Kidney epithelial cell (primary cell): ENCODE measurements around the gene GCN1. TPM values are rescaled to one million over a fixed set of nuclear protein-coding genes. Genes with fewer than 3 reads are reported as not detected.
"Not testable (repeated sequence)": the region's sequence is repeated elsewhere in the genome, so short reads cannot be mapped to it uniquely, and the experiment has no call there.

Source experiments
- DNase-seq: peaks from one replicate; pipeline ENCODE4 v3.0.0-alpha.2; 2010; ENCODE audit warnings: low read depth
- H3K27me3 ChIP-seq: 2 replicates; pipeline ENCODE4 v1.6.0; 2011; ENCODE audit warnings: low read length; ENCODE audit not compliant: control insufficient read depth, insufficient read depth
- H3K36me3 ChIP-seq: 2 replicates; pipeline ENCODE4 v1.5.1; 2011; ENCODE audit warnings: low read length; ENCODE audit not compliant: control insufficient read depth, insufficient read depth
- H3K4me3 ChIP-seq: 2 replicates; pipeline ENCODE4 v1.5.1; 2011; ENCODE audit warnings: low read depth, mild to moderate bottlenecking, control low read depth, low read length
- total RNA-seq: library from RNA; depleted of rRNA; stranded (reverse); fragments of >200 nt; gene quantifications from 2 replicates; pipeline ENCODE4 v1.2.3, GENCODE V29; 2015
- TF ChIP-seq, protein P1 (sequence below): IDR thresholded peaks from 2 replicates; pipeline ENCODE4 v1.5.1; 2011; ENCODE audit warnings: mild to moderate bottlenecking, moderate library complexity, low read length, control low read depth, inconsistent platforms; ENCODE audit not compliant: insufficient read depth, poor library complexity, severe bottlenecking

GCN1 gene
- total RNA-seq, 1 donor from 2014 or later, result 78.4 TPM

DNA sequence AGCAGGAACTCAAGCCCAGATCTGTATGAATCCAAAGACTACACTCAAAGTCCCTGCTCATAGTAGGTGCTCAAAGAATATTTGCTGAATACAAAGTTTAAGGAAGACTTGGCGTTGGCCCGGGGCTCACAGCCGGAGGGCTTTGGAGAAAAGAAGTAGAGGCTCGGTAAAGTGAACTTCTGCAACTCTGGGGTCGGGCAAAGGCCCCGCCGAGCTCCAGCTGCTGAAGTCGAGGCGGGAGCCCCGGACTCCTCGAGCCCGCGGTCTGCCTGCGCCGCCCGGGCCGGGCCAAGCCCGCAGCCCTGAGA is 335 bp downstream of the GCN1 start:
- H3K36me3 ChIP-seq, result peaks cover 6% of the 10 kb centered on the region
- DNase-seq, result no peak
- TF ChIP-seq, protein P1, sequence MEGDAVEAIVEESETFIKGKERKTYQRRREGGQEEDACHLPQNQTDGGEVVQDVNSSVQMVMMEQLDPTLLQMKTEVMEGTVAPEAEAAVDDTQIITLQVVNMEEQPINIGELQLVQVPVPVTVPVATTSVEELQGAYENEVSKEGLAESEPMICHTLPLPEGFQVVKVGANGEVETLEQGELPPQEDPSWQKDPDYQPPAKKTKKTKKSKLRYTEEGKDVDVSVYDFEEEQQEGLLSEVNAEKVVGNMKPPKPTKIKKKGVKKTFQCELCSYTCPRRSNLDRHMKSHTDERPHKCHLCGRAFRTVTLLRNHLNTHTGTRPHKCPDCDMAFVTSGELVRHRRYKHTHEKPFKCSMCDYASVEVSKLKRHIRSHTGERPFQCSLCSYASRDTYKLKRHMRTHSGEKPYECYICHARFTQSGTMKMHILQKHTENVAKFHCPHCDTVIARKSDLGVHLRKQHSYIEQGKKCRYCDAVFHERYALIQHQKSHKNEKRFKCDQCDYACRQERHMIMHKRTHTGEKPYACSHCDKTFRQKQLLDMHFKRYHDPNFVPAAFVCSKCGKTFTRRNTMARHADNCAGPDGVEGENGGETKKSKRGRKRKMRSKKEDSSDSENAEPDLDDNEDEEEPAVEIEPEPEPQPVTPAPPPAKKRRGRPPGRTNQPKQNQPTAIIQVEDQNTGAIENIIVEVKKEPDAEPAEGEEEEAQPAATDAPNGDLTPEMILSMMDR, result no peak
- no peaks in the 10 kb centered on the region for H3K27me3 ChIP-seq
- peak overlapping the region; percentile 87 for H3K4me3 ChIP-seq

DNA sequence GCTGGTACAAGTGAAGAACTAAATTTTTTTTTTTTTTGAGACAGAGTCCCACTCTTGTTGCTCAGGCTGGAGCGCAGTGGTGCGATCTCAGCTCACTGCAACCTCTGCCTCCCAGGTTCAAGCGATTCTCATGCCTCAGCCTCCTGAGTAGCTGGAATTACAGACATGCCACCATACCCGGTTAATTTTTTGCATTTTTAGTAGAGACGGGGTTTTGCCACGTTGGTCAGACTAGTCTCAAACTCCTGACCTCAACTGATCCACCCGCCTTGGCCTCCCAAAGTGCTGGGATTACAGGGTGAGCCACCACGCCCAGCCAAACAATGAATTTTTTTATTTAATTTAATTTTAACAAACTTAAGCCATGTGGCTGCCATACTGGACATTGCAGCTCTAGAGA is 1.2 kb downstream of the GCN1 start:
- not testable (repeated sequence) for H3K36me3 ChIP-seq, H3K27me3 ChIP-seq, DNase-seq

DNA sequence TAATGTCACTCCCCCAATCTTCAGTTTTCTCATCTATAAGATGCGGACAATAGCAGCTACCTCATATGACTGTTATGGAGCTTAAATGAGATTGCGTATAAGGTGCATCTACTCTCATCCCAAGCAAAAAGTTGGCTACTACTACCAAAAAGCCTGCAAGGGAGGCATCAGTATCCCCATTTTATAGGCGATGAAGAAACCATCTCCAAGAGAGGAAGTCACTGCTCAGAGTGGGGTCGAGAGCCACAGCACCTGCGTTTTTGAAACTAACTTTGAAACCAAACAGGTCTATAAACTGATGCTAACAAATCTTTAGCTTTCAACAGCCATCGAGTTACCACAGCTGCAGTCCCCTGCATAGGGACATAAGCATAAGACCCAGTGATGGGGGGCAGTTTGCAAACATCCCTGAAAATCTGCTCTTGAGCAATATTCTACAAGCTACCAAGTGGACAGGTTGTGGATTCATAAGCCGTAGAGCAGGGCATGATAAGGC is 3.5 kb downstream of the GCN1 start:
- no peaks in the 10 kb centered on the region for H3K27me3 ChIP-seq
- peaks cover 1% of the 10 kb centered on the region for H3K36me3 ChIP-seq
- no peak overlapping the region for H3K4me3 ChIP-seq
- no peak for DNase-seq
- TF ChIP-seq, protein P1, result no peak

More for the DNA sequence above, 1.2 kb downstream of the GCN1 start:
- H3K4me3 ChIP-seq, result peak overlapping the region; percentile 87

DNA sequence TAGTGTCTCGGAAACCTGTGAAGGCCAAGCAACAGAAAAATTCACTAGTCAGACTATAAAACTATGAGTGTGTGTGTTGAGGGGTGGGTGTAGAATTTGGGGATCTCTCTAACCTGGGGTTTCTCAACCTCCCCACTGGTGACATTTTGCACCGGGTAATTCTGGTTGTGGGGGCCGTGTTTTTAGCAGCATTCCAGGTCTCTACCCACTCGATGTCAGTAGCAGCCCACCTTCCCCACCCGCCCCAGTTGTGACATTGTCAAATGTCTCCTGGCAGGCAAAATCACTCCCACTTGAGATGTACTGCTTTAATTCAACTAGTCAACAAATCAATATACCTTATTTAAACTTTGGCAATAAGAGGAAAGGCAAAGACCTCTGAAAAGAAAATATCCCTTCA is 4.1 kb downstream of the GCN1 start:
- Histone ChIP-seq H3K4me3 (no peak overlapping the region), H3K27me3 (no peaks in the 10 kb centered on the region), H3K36me3 (peaks cover 1% of the 10 kb centered on the region)
- no peak for DNase-seq
- TF ChIP-seq, protein P1, result no peak

DNA sequence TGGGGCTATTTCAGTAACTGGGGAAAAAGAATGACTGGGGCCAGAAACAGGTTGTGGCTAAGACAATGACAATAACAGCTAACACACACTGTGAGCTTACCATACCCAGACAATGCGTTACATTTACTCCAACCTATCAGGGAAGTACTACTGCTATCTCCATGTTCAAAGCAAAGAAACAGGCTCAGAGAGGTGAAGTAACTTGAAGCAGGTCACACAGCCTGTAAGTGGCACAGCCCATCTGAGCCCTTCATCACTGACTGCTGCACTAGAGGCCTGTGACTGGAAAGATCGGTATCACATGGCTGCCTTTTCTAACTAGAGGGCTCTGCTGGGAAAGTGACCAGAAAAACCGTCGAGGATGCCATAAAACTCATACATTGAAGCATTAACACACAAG is 7.9 kb downstream of the GCN1 start:
- H3K4me3 ChIP-seq, result no peak overlapping the region
- TF ChIP-seq, protein P1, result no peak
- DNase-seq, result no peak
- peaks cover 5% of the 10 kb centered on the region for H3K36me3 ChIP-seq
- H3K27me3 ChIP-seq, result no peaks in the 10 kb centered on the region

DNA sequence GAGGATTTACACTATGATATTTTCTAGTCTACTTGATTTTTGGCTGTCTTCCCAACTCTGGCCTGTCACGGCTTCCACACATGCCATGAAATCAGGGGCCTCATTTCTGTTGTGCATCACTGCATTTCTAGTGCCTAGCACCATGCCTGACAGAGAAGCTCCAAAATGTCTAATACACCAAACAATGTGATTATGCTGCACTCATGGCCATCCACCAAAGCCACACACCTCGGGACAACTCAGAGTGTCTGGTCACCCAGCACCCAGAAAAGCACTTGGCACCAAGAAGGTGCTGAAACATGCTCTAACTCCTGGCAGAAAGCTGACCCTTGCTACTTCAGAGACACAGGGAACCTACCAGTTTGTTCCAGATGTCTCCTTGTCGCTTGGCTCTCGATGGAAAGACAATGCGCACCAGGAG is 11.3 kb downstream of the GCN1 start:
- Histone ChIP-seq H3K4me3 (no peak overlapping the region), H3K27me3 (no peaks in the 10 kb centered on the region), H3K36me3 (peaks cover 6% of the 10 kb centered on the region)
- TF ChIP-seq, protein P1, result no peak
- DNase-seq, result no peak
